Astrocyte (in vitro differentiated cells and primary cell): Measurements from ENCODE around the gene DCAF8L1.

Source experiments
- CTCF ChIP-seq: IDR thresholded peaks from 2 replicates; pipeline ENCODE4 v1.5.1; 2011; ENCODE audit warnings: low read depth, mild to moderate bottlenecking, inconsistent platforms, low read length, moderate library complexity; ENCODE audit not compliant: insufficient read depth
- EZH2 ChIP-seq: IDR thresholded peaks from 2 replicates; pipeline ENCODE4 v1.6.1; 2012; ENCODE audit warnings: mild to moderate bottlenecking, low read length, inconsistent platforms; ENCODE audit not compliant: insufficient read depth

GRCh38 chrX:27968352-27968751, 12.9 kb downstream of the DCAF8L1 start:
- TF ChIP-seq CTCF (no peak), EZH2 (no peak)
